Measurements from ENCODE around the gene OR4D2.

OR4D2 gene

DNA sequence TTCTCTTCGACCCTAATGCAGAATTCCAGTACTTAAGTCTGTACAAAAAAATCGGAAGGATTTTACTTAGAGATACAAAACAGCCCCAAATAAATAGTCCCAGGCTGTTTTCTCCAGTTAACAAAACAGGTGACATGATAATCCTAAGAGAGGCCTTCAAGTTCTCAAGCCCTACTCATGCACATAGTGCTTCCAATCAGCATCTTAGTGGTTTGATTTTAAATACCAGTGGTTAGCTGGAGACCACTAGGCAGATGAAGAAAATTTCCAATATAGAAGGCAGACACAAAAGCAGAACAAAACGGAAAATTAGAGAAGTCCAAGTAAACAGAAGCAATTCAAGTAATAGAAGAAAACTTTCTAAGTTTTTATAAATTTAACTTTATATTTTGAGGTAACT, 5.2 kb upstream of the OR4D2 start:
- no peaks in the 10 kb centered on the region for H3K9me3 ChIP-seq (ENCODE audit: severe bottlenecking)
- H3K36me3 ChIP-seq, result no peaks in the 10 kb centered on the region
- no peak overlapping the region for H3K4me3 ChIP-seq (ENCODE audit: low read depth, low read length)
- TF ChIP-seq CTCF (IDR thresholded peaks at IDR 0.05; ENCODE audit: low read depth, low read length), result no peak
- no peak overlapping the region for H3K27ac ChIP-seq
- no peak for DNase-seq
- H3K27me3 ChIP-seq (ENCODE audit: insufficient read depth, low read depth, severe bottlenecking), result no peaks in the 10 kb centered on the region

DNA sequence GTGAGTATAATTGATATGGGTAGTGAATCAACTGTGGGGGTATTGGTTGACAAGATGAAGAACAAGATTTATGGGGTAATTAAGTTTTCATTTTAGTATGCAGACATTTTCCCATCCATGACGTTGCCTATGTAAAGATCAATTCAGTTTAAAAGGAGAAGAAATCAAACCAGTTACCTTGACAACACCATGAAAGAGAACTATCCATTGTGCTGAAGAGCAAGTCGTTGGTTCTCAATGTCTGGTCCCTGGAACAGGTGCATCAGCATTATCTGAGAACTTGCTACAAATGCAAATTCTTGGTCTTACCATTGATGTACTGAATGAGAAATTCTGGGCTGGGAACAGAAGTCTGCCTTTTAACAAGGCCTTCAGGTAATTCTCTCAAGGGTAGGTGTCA, 801 bp upstream of the OR4D2 start:
- peaks cover 3% of the 10 kb centered on the region for H3K9me3 ChIP-seq (ENCODE audit: severe bottlenecking)
- no peak for TF ChIP-seq CTCF (IDR thresholded peaks at IDR 0.05; ENCODE audit: low read depth, low read length)
- no peak for DNase-seq
- no peak overlapping the region for H3K27ac ChIP-seq
- no peak overlapping the region for H3K4me3 ChIP-seq (ENCODE audit: low read depth, low read length)
- H3K27me3 ChIP-seq (ENCODE audit: insufficient read depth, low read depth, severe bottlenecking), result no peaks in the 10 kb centered on the region
- no peaks in the 10 kb centered on the region for H3K36me3 ChIP-seq

- H3K4me3 ChIP-seq (ENCODE audit: low read depth, low read length), result no peak overlapping the region
- no peak overlapping the region for H3K27ac ChIP-seq
- no peak for DNase-seq
- no peak for TF ChIP-seq CTCF (IDR thresholded peaks at IDR 0.05; ENCODE audit: low read depth, low read length)
- no peaks in the 10 kb centered on the region for H3K27me3 ChIP-seq (ENCODE audit: insufficient read depth, low read depth, severe bottlenecking)
- H3K9me3 ChIP-seq (ENCODE audit: severe bottlenecking), result peaks cover 3% of the 10 kb centered on the region
- no peaks in the 10 kb centered on the region for H3K36me3 ChIP-seq
Observed at GRCh38 chr17:58170622-58171021, 3.8 kb downstream of the OR4D2 start.

DNA sequence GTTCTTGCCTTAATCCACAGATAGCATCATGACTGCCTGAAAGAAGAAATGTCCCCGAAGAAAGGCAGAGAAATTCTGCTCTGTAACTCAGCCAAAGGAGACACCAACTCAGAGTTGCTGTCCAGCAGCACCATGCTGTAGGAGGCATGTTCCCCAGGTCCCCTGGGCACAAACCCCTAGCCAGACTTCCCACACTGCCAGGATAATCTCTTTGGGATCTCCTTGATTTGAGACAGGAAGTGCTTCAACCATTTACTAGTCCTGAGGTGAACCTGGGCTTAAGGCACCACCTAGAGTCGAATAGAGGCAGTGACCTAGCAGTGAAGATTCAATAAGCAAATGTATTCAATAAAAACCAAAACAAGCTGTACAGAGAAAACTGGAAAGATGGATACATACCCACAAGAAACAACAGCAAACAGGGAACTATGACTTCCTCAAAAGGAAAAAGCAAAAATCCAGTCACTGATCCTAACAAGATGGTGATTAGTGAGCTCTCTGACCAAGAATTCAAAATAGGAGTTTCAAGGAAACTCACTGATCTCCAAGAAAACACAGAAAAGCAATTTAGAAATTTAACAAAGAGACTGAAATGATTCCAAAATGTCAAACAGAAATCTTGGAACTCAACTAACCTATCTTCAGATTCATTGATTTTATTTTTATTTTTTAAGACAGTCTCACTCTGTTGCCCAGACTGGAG, 5.7 kb downstream of the OR4D2 start:
- peak; percentile 82 for DNase-seq
- TF ChIP-seq CTCF (IDR thresholded peaks at IDR 0.05; ENCODE audit: low read depth, low read length), result peak; percentile 88
- H3K9me3 ChIP-seq (ENCODE audit: severe bottlenecking), result peaks cover 3% of the 10 kb centered on the region
- no peaks in the 10 kb centered on the region for H3K27me3 ChIP-seq (ENCODE audit: insufficient read depth, low read depth, severe bottlenecking)
- no peak overlapping the region for H3K27ac ChIP-seq
- H3K4me3 ChIP-seq (ENCODE audit: low read depth, low read length), result no peak overlapping the region
- no peaks in the 10 kb centered on the region for H3K36me3 ChIP-seq

DNA sequence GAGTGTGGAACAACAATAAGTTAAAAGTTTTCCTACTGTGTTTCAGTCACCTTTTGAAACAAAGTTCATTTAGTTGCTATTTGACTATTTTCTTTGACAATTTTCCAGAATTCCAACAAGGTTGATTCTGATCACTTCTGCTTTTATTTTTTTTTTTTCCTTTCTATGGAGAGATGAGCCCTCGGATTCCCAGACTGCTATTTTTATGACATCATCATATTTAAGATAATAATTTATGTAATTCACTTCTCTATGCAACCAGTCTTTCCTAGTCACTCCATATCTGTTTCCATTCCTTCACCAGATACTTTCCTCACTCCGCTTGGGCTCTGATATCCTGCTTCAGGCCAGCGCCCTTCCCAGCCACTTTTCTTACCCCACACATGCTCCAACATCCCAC, 8.1 kb downstream of the OR4D2 start:
- Histone ChIP-seq H3K9me3 (ENCODE audit: severe bottlenecking) (peaks cover 3% of the 10 kb centered on the region), H3K4me3 (ENCODE audit: low read depth, low read length) (no peak overlapping the region), H3K27me3 (ENCODE audit: insufficient read depth, low read depth, severe bottlenecking) (no peaks in the 10 kb centered on the region), H3K27ac (no peak overlapping the region), H3K36me3 (no peaks in the 10 kb centered on the region)
- TF ChIP-seq CTCF (IDR thresholded peaks at IDR 0.05; ENCODE audit: low read depth, low read length), result no peak
- no peak for DNase-seq

DNA sequence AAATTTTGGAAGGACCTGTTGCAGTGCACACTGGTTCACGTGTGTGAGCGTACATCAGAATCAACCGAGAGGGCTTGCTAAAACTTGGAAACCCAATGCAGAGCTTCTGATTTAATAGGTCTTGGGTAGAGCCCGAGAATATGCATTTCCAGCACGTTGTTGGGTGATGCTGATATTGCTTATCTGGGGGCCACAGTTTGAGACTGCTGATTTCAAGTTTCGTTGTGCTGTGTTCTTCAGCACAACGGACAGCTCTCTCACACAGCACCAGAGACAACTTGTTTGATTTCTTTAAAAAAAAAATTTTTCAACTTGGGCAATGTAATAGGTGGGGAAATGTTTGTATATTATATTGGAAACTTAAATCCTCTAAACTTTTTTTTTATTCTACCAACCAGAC, 9.4 kb downstream of the OR4D2 start:
- Histone ChIP-seq H3K27me3 (ENCODE audit: insufficient read depth, low read depth, severe bottlenecking) (no peaks in the 10 kb centered on the region), H3K27ac (no peak overlapping the region), H3K36me3 (no peaks in the 10 kb centered on the region), H3K4me3 (ENCODE audit: low read depth, low read length) (no peak overlapping the region), H3K9me3 (ENCODE audit: severe bottlenecking) (no peaks in the 10 kb centered on the region)
- DNase-seq, result no peak
- no peak for TF ChIP-seq CTCF (IDR thresholded peaks at IDR 0.05; ENCODE audit: low read depth, low read length)

Measured in WERI-Rb-1 (cell line).